Erythroblast (primary cell): ENCODE measurements around the gene ETDA.

Experiments
- GATA1 ChIP-seq: IDR thresholded peaks from 2 replicates; pipeline ENCODE4 v1.6.1; 2011; ENCODE audit warnings: low read depth, mild to moderate bottlenecking, control low read depth, low read length, moderate library complexity
- POLR2A ChIP-seq: IDR thresholded peaks from 2 replicates; pipeline ENCODE4 v1.6.1; 2011; ENCODE audit warnings: mild to moderate bottlenecking, low read length

DNA sequence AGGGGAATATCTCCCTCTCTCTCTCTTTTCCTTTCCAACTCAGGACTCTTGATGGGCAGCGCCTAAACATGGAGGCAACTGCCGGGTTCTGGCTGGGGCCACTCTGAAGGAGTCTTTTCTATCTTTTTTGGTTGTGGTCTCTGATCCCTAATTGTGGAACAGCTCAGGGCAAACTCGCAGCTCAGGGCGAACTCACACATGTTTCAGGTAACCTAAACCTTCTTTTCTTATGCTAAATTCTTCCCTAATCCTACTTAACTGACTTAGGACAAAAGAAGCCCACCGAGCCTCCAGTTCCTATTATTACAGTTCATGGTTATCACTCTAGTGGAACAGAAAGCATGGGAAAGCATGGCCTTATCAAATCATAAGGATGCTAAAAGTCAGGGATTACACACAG, 21.3 kb downstream of the ETDA start:
- TF ChIP-seq POLR2A (no peak), GATA1 (no peak)
